Panc1 (cell line): Measurements from ENCODE around the gene SIGMAR1.

Experiments used
- CTCF ChIP-seq: fragments of 450-650 bp; IDR thresholded peaks from 2 replicates; pipeline ENCODE4 v1.5.1; 2017; ENCODE audit warnings: mild to moderate bottlenecking
- POLR2AphosphoS5 ChIP-seq: IDR thresholded peaks from 2 replicates; pipeline ENCODE4 v1.6.1; 2012; ENCODE audit warnings: mild to moderate bottlenecking, low read depth, low read length, moderate library complexity
- REST ChIP-seq, 2 experiments: IDR thresholded peaks; 2 replicates each; pipeline ENCODE4 v1.6.1; 2011 to 2012; ENCODE audit warnings: low read depth in 2 of 2, control low read depth in 1 of 2, low read length in 1 of 2, mild to moderate bottlenecking in 1 of 2, moderate library complexity in 1 of 2; ENCODE audit not compliant: insufficient read depth in 1 of 2
- SIN3A ChIP-seq: IDR thresholded peaks from 2 replicates; pipeline ENCODE4 v1.6.1; 2012; ENCODE audit warnings: low read depth, mild to moderate bottlenecking, low read length, moderate library complexity, borderline replicate concordance; ENCODE audit not compliant: insufficient read depth
- TCF7L2 ChIP-seq: IDR thresholded peaks from 2 replicates; pipeline ENCODE4 v1.6.1; 2011; ENCODE audit warnings: mild to moderate bottlenecking, low read depth, low read length, inconsistent platforms

DNA sequence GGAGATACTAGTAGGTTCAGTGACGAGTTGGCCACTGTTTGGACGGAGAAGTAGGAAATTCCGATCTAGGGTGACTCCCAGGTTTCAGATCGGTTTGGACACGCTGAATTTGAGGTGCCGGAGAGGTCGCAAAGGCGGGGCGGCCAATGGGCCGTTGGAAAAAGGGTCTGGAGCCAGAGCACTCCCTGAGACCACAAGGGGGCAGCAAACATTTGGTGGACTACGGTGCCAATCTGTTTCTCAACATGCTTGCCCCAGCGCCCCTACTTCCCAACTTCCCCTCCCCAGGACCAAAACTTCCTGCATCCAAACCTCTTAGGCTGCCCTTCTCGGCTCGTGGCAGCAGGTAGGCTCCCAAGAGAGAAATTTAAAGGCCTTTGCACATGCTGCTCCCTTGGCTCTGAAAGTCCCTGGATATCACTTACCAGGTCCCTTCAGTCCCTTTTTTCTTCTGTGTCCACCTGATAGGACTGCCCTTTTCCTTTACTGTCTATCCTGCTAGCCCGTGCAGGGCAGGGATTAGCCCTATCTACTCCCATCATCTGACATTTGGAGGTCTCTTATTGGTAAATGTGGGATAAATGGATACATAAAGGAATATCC, 24.7 kb downstream of the SIGMAR1 start:
- no peak for TF ChIP-seq REST (IDR thresholded peaks at IDR 0.05; ENCODE audit: insufficient read depth in 1 of 2, low read depth in 2 of 2, low read length in 1 of 2)
- TF ChIP-seq CTCF, result peak; percentile 96
- TF ChIP-seq POLR2AphosphoS5, result no peak
- no peak for TF ChIP-seq TCF7L2
- TF ChIP-seq SIN3A, result no peak
